Measurements from ENCODE around the gene SERINC5.
"Not testable (repeated sequence)": the region's sequence is repeated elsewhere in the genome, so short reads cannot be mapped to it uniquely, and the experiment has no call there.

SERINC5 gene

GRCh38 chr5:80134876-80135275, 121.0 kb downstream of the SERINC5 start:
- DNase-seq (ENCODE audit: low read depth) = no peak

DNA sequence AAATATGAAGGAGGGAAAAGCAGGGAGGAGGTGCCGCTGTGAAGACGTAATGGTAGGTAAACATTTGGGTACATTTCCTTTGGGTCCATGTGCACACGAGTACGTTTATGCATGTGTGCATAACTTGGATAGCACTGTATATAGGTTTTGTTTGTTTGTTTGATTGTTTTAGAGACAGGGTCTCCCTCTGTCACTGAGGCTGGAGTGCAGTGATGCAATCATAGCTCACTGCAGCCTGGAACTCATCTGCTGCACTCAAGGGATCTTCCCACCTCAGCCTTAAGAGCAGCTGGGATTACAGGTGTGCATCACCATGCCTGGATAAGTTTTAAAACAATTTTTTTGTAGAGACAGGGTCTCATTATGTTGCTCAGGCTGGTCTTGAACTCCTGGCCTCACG, 126.7 kb downstream of the SERINC5 start:
- no peak for DNase-seq (ENCODE audit: low read depth)

DNA sequence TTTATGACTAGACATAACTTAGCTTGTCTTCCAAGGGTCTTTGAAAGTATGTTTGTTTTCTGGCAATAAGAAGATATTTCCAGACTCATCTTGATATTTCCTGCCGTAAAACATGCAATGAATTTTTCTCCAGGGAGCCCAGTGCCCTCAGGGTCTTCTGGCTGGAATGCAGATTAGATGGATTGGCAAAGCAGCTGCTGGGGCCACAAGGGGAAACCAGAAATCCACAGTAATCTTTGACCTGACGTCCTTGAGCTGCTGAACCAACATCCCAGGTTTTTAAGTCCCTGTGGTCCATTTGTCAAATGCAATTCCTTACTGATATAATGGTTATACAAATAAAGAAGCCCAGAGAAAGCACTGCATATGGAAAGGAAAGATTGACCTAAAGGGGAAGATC, 127.7 kb downstream of the SERINC5 start:
- DNase-seq (ENCODE audit: low read depth) = no peak

- no peak for DNase-seq (ENCODE audit: low read depth)
Observed at GRCh38 chr5:80127116-80127552, 128.7 kb downstream of the SERINC5 start.

DNA sequence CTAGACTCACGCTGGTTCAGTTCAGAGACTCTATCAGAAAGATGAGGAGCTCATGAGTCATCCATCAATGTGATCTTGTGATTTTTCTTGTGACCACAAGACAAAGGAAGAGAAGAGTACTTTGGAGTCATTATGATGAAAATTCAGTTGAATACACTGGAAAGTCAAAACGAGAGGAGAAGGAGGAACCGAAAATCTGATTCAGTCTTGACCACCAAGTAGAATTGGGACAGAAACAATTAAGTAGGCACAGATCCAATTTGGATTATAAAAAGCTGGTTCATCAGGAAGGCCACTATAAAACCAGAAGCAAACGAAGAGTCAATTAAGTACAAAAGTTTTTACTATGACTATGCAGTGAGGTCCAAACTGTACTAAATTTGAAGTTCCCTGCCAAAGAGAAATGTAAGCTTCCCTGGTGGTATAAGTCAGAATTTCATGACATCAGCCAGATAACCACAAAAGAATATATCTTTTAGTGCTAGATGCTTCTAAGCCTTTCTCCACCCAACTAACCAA, 129.8 kb downstream of the SERINC5 start:
- DNase-seq (ENCODE audit: low read depth) = no peak

DNA sequence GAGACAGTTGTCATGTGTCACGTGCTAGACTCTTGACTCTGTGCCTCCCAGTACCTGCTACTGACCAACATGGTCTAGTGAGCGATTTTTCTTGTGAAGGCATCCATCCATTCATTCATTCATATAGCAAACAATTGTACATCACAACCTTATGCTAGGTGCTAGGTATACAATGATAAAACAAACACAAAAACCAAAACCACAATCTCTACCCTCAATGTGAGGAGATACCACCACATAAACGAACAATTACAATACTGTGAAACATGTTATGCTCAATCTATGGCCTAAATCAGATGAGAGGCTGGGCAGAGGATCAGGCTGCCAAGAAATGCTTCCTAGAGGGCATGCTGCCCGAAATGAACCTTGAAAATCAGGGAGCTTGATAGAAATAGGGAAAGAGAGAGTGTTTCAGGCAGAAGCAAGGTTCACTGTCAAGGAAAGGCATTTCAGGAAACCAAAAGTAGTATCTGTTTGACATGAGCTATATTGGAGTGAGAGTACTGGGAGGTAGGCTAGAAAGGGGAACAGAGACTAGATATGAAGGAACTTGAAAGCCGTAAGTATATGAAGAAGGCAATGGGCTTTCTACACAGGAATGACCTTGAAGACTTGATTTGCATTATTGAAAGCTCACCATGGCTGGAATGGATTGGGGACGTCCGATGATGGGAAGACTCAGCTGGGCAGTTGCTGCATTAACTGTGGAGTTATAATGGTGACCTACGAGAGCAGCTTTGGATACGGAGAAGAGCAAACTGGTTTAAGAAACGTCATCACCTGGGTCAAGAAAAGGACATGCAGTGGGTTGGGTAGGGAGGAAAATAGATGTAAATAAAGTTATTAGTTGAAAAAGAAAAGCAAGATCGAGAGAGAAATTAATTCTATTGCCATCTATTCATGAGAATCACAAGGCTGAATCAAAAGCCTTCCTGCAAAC, 130.6 kb downstream of the SERINC5 start:
- no peak for DNase-seq (ENCODE audit: low read depth)

GRCh38 chr5:80124121-80124918, 131.5 kb downstream of the SERINC5 start:
- no peak for DNase-seq (ENCODE audit: low read depth)

GRCh38 chr5:80122579-80122978, 133.3 kb downstream of the SERINC5 start:
- no peak for DNase-seq (ENCODE audit: low read depth)

GRCh38 chr5:80119372-80119771, 136.5 kb downstream of the SERINC5 start:
- DNase-seq (ENCODE audit: low read depth) = no peak

- DNase-seq (ENCODE audit: low read depth) = no peak
Observed at GRCh38 chr5:80117446-80117845, 138.4 kb downstream of the SERINC5 start.

GRCh38 chr5:80116465-80116864, 139.4 kb downstream of the SERINC5 start:
- no peak for DNase-seq (ENCODE audit: low read depth)

DNA sequence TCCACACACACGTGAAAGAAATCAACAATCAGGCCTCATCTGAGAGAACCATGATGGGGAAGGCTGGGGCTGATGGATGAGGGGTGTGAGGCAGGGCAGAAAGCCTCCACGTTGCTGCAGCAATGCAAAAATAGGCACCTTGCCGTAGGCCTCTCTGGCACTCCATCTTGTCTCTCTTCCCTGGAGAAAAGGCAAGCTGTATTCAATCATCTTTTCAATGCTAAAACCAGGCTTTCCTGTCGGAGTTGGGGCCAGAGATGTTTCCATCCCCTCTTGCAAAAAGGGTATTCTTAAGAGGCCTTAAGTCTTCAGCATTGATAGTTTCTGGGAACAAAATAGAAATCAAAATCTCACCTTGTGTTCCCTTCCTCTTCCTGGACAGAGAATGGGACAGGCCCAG, 139.8 kb downstream of the SERINC5 start:
- DNase-seq (ENCODE audit: low read depth) = no peak

DNA sequence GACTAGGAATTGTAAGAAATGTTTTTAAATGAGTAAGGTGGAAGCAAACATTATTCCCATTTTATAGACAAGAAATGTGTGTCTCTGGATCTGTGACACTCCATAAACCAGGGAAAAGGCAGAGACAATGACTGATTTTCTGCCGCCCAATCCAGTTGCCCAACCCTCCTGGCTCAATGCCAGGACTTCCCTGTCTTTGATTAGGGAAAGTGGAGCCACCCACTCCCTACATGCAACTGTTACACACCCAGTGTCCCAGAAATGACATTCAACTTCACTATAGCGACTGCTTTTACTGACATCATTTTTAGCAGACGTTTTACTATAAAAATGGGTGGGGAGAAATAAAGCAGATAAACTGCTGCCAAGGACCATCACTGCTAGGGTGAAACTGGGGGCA, 141.0 kb downstream of the SERINC5 start:
- no peak for DNase-seq (ENCODE audit: low read depth)

DNA sequence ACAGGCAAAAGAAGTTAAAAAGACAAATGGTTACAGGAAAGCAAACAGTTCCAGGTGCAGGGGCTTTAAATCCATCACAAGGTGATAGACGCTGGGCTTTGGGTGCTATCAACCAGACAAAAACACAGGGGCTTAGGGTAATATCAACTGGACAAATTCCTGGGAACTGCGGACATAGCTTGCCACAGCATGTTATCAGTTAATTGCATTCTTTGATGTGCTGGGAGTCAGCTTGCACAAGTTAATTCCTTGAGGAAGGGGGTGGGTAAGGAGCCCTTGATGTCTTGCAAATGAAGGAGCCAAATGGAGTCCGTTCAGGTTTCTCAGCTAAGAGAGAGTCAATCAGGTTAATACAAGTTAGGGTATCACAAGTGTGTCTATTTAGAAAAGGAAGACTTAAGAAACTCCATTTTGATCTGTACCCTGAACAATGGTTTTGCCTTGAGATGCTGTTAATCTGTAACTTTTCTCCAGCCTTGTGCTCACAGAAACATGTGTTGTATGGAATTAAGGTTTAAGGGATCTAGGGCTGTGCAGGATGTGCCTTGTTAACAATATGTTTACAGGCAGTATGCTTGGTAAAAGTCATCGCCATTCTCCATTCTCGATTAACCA, 144.4 kb downstream of the SERINC5 start:
- not testable (repeated sequence) for DNase-seq (ENCODE audit: low read depth)

DNA sequence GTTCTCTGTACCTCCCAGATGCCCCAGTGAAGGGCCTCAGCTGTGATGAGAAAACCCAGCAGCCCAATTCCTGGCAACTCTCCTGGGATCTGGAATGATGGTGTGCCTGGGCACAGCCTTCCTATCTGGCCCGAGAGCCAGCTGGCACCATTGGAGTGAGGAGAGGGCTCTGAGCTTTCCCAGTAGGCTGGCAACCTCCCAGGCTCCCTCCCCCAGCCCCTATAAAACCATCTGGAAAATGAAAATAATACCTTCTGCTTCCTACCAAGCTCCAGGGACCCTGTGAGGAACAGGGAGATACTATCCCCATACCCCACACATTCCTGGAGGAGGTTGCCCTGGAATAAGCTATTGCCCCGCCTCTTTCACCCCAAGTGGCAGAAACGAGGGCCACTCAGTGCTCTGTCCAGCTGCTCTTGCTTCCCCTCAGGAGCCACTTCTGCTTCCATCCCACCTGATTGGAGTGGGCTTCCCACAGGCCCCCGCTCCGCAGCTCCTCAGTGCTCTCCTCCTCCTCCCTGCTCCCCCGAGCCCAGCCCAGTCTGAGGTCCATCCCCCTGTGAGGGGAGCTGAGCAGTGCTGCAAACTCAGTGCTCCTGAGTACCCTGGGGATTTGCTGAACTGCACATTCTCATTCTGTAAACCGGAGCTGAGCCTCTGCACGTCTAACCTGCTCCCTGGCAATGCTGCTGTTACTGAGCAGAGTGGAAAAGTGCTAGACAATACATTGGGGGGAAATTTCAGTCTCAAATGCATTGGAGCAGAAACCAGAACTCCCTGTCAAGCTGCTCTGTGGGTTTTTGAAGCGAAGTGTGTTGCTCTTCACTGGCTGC, 146.0 kb downstream of the SERINC5 start:
- DNase-seq (ENCODE audit: low read depth) = no peak

DNA sequence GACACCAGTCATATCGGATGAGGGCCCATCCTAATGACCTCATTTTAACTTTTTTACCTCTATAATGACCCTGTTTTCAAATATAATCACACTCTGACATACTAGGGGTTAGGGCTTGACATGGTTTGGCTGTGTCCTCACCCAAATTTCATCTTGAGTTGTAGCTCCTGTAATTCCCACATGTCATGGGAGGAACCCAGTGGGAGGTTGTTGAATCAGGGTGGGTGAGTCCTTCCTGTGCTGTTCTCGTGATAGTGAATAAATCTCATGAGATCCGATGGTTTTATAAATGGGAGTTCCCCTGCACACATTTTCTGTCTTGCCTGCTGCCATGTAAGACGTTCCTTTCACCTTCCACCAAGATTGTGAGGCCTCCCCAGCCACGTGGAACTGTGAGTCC, 148.9 kb downstream of the SERINC5 start:
- no peak for DNase-seq (ENCODE audit: low read depth)

- DNase-seq (ENCODE audit: low read depth) = no peak
Observed at GRCh38 chr5:80105698-80106439, 150.0 kb downstream of the SERINC5 start.

GRCh38 chr5:80103371-80103770, 152.5 kb downstream of the SERINC5 start:
- DNase-seq (ENCODE audit: low read depth) = no peak

DNA sequence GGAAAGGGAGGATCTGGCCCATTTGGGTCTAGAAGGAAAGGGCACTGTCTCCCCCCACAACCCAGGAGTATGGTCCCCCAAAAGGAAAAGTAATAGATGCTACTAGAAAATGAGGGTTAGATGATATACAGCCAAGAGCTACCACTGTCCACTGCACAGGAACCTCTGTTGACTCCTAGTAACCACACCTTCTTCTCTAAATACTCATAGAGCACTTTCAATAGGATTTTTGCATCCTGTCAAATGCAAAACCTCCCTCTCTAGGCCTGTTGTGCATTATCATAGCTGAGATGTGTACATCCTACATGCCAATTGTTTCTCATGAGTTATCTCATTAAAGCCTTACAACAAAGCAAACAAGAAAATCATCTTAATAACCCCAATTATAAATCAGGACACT, 153.9 kb downstream of the SERINC5 start:
- no peak for DNase-seq (ENCODE audit: low read depth)

- no peak for DNase-seq (ENCODE audit: low read depth)
Observed at GRCh38 chr5:80097451-80097850, 158.4 kb downstream of the SERINC5 start.

DNA sequence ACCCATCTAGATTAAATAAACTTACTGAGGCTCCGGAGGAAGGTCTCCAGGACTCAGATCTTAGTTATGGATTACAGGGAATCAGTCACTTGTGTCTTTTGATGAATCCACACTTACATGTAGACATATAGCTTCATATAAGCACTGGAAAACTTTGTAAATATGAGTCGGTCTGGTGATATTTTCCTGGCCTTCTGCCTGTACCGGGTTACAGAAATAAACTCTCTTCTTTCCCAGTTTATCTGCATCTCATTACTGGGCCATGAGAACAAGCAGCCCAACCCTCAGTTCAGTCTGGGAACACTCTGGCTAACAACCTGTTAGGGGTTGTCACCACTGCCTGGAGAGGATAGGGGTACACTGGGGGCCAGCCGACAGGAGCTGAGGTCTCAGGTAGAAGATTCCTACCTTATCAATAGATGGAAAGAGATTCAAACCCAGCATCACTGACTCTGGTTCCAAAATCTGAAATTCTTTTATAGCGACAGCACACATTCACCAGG, 161.6 kb downstream of the SERINC5 start:
- no peak for DNase-seq (ENCODE audit: low read depth)
